Body of pancreas (tissue), 4 donors: ENCODE data around the gene DCTN2.

Experiments
- CTCF ChIP-seq, 7 experiments: fragments of 450-650 bp in 4 of 7; fragments of 200-600 bp in 3 of 7; sonication (generic) in 3 of 7; IDR thresholded peaks; one replicate each; pipeline ENCODE4 v1.5.1; 2016 to 2019; ENCODE audit warnings: antibody characterized with exemption in 7 of 7
- POLR2A ChIP-seq, 3 donors: fragments of 450-650 bp; IDR thresholded peaks; one replicate each; pipeline ENCODE4 v1.6.1; 2016; ENCODE audit warnings: antibody characterized with exemption in 3 of 3, mild to moderate bottlenecking in 2 of 3

DNA sequence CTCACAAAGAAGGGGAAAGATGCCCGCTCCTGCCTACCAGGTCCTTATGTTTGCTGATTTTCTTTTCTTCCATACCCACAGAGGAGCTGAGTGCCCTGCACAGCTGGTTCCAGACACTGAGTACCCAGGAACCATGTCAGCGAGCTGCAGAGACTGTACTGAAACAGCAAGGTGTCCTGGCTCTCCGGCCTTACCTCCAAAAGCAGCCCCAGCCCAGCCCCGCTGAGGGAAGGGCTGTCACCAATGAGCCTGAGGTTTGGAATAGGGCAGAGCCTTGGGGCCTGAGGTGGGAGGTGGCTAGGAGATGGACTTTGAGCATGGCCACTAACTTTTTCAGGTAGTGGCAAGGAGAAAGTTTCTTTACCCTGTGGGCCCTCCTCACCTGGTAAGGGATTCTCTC is 56.9 kb downstream of the DCTN2 start:
- TF ChIP-seq CTCF (IDR thresholded peaks at IDR 0.05) (no peak), POLR2A (IDR thresholded peaks at IDR 0.05) (no peak)
